ENCODE measurements around the gene CDHR2.

The CDHR2 gene

DNA sequence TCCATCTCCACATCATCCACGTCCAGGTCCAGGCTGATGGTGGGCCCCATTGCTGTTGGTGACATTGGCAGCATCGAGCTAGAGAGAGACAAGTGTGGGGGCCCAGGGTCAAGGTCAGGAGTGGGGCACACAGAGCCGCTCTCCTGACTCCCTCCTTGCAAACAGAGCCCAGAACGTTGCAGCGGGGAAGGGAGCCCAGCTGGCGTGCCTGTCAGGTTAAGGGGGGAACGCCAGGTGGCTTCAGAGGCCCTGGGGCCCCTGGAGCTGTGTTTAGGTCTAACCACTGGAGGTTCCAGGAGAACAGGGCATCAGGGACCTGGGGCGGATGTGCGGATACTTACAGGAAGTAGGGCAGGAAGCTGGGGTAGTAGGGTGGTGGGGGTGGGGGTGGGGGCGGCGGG lies 19.4 kb upstream of the CDHR2 start:
- DNase-seq = no peak

DNA sequence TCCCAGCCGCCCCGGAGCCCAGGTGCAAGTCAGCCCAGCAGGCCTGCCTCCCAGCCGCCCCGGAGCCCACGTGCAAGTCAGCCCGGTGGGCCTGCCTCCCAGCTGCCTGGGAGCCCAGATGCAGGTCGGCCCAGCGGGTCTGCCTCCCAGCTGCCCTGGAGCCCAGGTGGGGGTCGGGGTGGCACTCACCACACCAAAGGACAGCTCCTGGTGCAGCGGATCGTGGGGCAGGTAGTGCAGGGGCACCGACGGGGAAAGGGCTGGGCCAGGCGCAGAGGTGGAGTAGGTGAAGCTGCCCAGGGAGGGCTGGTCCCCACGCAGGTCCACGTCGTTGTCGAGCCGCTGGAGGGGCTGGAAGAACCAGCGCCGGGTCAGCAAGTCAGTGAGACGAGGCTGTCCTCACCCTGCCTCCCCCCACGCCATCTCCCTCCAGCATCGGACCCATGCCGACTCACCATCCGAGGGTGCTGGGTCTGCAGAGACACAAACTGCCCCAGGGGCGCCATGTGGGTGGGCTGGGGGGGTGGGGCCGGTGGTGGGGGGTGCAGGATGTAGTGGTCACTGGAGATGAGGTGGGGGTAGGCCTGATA lies 18.7 kb upstream of the CDHR2 start:
- no peak for DNase-seq

DNA sequence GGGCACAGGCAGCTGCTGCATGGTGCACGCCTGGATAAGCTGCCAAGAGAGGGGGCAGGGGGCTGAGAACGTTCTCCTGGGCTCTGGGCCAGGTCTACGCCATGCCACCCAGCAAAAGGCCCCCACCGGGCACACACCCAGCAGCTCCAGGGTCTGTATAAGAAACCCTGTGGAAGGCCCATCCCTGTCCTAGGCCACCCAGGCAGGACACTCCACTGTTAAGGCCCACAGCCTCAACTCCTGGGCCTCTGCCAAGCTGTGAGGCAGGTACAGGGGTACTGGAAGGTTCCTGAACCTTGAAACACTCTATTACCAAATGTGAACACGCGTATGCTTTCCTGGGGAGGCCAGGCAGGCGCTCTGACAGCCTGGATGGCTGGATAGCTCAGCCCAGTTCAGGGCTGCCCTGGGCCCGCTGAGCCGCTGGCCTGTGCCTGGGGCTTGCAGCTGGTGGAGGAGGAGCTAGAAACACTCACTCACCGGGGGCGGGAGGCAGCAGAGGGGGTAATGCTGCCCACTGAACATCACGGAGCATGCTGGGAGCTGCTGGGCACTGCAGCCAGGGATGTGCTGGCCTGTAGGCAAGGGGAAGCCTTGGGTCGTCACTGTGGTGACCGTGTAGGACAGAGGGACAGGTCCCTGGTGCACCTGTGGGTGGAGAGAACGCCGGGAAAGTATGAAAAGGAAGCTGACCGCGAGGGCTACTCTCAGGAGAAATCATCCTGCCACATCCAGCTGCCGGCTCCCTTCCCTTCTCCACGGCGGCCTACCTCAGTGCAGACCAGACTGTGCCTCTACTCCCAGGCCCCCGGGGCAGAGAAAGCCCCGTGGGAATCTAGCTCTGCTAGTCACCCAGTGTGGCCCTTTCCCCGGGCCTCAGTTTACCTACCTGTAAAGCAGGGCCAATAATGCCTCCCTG lies 17.9 kb upstream of the CDHR2 start:
- no peak for DNase-seq

DNA sequence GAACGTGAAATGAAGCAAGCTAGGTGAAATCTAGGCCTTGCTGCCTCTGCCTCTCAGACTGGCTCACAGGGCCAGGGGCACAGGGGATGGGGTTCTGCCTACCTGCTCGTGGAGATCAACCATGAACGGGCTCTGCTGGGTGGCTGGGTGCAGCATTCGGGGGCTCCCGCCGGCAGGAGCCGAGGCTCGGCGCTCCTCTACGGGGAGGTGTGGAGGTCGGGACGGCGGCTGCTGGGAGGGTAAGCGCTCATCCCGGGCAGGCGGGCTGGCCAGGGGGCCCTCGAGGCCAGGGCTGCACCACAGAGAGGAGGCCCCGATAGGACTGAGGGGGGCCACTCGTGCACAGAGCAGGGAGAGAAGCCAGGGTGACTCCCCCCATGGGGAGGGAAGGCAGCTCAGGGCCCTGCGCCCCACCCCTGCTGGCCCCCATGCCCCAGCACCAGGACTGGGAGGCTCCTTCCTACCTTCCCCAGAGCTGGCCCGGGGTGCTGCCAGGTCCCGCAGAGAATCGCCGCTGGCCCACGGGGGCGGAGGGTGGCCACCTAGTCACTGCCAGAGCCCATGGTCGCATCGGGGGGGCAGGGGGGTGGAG lies 17.1 kb upstream of the CDHR2 start:
- DNase-seq = no peak

DNA sequence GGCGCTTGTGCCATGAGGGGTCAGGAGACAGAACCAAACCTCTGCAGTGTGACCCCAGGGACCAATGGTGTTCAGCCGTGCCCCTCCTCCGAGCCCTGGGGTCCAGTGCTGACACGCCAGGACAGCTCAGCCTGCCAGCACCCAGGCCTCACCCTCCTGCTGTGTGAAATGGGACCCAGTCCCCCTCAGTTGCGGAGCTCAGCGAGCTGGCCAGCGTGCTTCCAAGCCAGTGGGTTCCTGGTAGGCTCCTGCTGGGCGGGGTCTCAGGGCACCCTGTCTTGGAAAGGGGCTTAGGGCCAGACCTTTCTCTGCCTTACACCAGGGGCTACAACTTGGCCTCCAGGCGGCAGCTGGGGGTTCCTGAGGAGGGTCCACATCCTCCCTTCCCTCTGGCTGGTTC lies 16.3 kb upstream of the CDHR2 start:
- no peak for DNase-seq

DNA sequence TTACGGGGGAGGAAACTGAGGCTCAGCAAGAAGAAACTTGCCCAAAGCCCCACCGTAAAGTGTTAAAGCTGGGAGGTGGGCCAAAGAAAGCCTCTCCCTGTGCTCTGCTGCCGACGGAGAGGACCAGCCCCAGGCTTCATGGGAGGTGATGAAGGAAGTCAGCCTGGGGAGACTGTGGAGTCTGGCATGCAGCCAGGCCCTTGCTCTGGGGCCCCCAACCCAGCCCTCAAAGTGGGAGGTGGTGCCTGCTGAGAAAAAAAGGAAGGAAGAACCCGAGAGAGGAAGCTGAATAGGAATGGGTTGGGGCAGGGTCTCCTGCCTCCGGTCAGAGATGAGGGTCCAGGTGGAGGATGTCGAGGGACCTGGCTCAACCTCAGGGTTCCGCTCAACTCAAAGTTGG lies 15.8 kb upstream of the CDHR2 start:
- DNase-seq = no peak

DNA sequence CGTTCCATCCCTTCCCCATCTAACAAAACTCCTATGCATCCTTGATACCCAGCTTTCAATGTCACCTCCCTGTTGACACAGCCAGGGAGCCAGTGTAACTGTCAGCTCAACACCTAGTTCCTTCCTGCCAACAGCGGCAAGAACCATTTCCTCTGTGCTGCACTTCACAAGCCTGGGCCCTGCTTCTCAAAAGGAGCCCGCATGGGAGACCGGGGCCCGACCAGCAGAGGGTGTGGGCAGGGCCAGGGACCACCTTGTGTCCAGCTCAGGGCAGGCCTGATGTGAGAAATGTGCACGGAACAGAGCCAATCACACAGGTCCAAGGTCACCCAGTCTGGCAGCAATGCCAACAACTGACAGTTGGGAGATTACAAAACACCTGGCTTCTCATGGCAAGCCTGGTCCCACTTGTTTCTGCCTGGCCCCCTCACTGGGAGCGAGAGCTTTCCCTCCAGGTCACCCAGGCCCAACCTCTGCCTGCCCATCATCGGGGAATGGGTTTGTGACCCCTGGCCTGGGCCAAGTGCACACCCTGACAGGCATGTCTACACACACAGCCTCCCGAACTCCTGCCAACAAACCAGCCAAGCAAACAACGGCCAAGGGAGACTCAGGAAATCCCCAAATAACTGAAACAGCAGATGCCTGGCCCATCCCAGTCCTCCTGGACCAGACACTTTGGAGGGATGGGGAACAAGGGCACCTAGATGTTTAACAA lies 15.1 kb upstream of the CDHR2 start:
- no peak for DNase-seq

DNA sequence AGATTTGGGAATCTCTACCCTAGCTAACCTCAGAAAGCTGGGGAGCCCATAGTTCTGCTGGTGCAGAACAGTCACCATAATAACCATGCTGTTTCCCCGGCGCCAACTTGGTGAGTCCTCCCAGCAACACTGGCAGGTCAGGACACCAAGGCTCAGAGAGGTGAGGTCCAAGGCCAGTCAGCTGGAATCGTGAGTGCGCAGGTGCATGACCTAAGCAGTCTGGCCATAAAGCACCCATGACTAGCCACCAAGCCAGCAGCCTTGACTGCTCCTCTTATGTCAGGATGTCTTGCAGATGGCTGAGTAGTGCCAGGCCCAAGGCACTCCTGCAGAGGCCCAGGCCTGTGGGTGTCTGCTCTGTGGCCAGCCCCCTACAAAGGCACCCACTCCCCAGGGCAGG lies 14.5 kb upstream of the CDHR2 start:
- DNase-seq = no peak

DNA sequence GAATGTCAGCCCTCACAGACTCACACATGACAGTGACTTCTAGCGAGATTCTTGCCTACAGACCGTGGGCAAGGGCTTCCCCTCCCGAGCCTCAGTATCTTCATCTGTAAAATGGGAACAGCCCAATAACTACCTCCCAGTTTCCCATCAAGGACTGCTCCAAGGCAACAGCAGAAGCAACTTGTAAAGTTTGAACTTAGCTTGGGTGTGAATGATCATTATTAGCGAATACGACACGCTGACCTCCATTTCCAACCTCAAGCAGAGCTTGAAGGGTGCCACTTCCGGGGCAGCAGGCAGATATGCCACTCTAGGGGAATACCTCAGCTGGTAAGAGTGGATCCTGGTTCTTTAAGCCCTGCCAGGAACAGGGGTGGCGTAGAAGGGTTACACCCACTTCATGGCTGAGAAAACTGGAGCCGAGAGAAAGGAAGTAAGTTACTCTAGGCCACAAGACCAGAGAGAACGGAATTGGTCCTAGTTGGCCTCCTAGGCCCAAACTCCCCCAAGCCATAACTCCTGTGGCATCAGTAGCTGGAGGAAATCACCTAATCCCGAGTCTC lies 14.0 kb upstream of the CDHR2 start:
- no peak for DNase-seq

DNA sequence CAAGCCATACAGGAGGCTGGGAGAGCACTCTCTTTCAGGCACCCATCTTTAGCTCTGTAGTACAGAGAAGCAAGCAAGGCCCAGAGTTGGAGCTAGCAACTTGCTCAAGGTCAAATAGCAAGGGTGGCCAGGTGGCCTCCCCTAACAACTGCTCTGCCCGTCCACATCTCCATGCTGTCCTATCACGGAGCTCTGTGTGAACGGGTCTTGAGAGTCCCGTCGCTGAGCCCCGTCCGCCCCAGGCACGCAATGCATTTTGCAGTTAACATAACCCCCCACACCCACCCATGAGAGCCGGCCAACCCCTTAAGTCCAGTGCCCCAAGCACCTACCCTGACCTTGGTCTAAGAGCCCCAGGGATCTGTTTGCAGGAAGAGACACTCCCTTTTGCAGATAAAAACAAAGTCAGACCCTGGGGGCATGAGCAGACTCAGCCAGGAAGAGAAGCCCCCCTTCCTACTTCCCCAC lies 13.4 kb upstream of the CDHR2 start:
- no peak for DNase-seq

DNA sequence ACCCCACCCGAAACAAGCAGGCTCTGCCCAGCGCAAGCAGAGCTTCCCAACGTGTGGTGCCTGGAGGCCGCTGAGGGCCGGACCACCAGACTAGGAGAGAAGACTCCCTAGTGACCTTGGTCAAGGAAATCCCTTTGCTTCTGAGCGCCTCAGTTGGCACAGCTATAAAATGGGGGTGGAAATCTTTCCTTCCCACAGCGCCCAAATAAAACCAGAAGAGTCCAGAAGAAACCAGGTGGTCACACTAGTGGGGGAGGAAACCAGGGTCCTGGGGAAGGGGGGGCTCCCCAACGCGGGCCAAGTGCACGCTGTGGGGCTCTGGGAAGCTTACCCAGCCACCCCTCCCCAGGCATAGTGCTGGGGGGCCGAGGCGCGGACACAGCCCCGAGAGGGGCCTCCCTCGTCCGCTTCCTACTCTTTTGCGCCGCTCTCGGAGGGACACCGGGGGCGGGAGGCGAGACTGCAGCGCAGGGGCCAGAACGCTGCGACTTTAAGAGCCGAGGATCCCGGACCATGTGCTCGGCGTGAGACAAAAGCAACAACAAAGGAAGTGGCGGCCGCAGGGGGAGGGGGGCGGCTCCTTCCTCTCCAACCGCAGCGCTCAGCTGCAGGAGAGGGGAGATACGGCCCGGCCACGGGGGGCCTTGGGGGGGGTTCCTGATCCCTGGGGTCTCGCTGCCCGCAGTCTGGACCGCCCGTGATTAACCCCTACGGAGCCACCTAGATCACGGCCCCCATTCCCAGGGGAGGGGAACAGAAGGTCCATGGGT lies 12.8 kb upstream of the CDHR2 start:
- DNase-seq = peak; percentile 25

DNA sequence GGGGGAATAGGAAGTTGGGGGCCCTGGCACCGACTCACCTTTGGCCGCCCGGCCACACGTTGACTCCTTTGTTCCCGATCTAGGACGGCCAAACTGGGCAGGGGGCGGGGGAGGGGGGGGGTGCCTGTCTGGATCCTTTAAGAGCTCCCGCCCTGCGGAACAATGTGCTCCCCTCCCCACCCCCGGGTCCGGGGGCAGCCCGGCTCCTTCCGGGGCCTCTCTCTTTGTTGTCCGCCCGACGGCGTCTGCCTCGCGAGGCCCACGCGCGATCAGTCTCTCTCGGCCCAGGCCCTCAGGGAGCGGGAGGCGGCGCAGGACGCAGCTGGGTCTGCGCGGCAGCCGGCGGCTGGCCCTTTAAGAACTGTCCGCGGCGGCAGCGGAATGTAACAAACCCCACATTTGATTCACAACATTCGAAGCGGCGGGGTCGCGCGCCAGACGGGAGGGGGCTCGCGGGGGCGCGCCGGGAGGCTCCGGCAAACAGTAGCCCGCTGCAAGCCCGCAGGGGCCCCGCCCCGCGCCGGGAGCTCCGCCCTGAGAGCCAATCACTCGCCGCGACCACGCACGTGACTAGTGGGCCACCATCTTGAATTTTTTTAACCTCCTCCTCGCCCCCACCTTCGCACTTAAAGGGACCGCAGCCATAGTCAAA lies 12.1 kb upstream of the CDHR2 start, which contains the start of gene RNF44:
Gene RNF44 (minus strand): TSS at position 501 of the 652 bp plus-strand sequence. CDS start 4,930 bp downstream, outside the sequence.
- peak; percentile 94 for DNase-seq

DNA sequence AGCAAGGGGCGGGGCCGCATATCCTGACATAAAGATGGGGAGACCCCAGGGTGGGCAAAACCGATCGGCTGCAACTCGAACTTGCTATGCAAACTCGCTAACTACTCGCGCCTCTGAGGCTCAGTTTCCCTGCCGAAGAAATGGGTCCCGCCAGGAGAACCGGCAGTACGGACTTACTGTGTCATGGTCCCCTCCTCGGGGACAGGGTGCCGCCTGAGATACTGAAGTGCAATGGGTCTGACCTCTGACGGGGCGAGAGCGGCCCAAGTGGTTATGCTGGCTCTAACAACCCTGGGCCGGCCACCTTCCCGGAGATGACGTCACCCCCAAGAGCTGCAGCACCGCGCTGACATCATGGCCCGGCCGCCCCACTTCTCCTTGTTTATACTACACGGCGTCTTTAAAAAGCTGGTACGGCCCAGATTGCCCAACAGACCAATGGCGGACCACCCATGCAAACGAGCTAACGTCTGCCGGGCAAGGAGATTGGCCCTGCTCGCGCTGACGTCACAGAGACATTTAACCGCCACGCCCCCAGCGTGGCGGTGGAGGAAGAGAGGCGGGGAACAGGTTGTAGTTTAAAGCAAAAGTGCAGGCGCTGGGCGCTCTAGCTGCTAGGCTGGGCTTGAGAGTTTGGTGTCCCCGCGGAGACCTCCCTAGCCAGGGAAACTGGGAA lies 11.4 kb upstream of the CDHR2 start:
- peak; percentile 94 for DNase-seq

DNA sequence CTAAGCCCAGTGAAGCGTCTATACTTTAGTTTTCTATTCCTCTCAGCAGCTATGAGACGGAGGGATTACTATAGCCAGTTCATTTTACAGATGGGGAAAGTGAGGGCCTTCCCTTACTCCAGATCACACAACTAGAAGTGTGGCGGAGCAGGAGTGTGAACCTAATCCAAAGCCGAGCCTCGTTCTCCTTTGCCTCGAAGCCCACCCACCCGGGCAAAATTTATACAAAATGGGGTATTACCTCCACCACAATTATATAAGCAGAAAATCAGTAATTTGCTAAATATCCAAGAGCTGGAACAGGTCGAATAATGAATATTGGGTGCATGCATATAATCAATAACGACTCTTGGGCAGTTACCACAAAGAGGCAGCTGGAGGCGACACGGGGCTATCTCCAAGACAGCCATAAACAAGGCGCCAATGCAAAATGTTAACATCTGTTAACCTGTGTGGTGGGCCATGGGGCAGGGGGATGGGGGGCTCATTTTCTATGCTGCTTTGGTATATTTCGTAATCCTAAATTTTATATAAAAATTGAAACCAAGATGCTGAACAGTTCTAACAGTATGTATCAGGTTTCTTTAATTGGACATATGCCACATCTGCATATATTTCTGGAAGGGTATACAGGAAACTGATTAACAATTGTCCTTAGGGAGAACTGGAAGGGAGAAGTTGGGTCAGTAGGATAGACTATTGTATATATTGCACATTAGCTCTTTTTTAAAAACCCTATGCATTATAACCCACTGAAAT lies 10.7 kb upstream of the CDHR2 start:
- no peak for DNase-seq

DNA sequence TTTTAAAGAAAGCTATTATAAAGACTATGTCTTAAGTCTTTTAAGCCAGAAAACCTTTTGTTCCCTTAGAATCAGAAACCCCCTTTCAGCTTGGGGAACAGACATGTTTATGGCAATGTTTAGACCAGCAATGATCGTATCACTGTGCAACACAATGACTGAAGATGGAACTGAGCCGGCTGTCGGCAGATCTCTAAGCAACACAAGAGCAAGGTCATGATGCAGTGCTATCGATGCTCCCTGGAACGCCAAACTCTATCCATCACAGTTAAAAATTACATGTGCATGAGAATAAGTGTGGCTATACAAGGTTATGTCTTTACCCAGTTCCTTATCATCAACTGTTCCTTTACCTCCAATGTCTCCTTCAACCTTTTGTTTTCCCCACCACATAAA lies 10.2 kb upstream of the CDHR2 start:
- no peak for DNase-seq

DNA sequence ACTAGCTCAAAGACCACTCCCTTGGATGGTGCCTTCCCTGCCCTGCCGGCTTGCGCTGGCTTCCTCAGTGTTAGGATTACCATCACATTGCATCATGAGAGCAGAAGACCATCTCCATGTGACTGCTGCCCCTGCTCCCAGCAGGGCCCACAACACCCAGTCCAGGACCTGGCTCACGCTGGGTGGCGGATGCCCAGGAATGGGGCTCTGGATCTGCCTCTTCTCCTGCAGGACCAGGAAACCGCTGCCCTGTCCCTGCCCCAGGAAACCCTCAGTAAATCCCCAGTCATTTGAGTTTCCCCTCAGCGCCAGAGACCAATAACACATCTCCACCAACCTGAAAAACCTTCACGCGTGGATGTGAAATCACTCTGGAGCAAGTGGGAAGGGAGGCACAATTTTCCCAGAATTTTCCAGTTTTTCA lies 8.7 kb upstream of the CDHR2 start:
- no peak for DNase-seq

DNA sequence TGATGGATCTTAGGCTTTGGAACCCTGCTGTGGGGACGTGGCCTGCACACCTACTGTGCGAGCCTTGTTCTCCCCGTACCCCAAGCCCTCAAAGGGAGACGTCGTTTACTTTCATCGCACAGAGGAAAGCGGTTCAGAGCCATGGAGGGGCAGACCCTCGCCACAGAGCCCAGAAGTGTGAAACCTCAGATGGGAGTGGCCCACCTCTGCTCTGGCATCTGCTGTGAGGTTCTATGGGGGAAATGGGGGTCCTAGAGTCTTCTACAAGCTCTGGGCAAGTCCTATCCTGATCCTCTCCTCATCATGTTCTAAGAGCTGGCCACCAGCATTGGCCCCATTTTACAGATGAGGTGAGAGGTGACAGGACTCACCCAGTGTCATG lies 8.2 kb upstream of the CDHR2 start:
- DNase-seq = no peak

DNA sequence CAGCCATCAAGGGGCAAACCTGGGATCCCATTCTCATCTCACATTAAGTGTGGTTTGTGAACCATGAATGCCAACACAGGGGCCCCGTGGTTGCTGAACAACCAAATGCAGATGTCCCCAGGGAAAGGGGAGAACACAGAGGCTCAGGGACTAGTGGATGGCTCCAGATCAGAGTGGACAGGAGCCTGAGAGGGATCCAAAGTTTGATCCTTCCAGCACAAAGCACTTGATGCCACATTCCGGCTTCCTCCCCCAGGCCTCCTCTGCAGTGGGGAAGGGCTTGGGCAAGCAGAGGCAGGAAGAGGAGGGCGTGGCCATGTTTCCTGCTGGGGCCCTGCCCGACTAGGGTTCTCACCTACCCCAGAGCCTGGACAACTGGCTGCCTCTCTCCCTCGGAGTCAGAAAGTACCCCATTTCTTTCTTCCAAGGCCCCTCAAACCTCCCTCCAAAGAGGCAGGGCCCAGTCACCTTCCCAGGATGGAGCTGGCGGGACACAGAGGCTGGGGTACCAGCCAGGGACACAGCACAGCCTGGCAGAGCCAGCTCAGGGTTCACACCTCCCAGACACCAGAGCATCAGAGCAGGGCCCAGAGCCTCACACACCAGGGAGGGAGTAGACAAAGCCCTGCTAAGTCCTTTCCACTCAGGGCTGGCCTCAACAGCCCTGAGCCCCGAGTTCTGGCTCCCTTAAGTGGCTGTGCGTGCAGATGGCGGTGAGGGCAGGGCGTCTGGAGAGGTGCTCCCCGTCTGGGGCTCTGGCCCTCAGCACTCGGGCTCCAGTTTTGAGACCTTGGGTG lies 7.6 kb upstream of the CDHR2 start:
- no peak for DNase-seq

DNA sequence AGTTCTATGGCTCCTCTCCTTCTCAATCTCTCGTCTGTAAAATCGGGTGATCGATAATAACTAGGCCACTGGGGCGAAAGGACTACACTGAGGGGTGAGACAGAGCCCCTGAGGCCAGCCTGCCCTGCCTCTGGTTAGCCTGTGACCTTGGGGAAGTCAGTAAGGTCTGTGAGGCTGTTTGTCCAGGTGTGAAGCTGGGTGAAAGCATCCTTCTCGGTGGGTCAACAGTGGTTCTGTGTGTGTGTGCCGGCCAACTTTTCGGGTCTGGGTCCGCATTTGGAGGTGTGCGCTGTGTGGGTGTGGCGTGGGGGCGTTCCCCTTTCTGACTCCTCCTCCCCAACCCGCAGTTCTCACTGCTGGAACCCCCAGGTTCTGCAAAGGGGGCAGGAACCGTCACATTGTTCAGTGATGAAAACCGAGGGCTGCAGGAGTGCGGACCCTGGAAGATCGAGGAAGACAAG lies 7.0 kb upstream of the CDHR2 start:
- no peak for DNase-seq

All from T1000 (cell line).